H1 (cell line): ENCODE measurements around the gene CAMK2G. TPM values are rescaled to one million over a fixed set of nuclear protein-coding genes. Genes with fewer than 3 reads are reported as not detected.
"Not testable (repeated sequence)": the region's sequence is repeated elsewhere in the genome, so short reads cannot be mapped to it uniquely, and the experiment has no call there.

Source experiments
- CTCF ChIA-PET: fragments of 300-600 bp; sonication (Branson Sonifier 250); formaldehyde crosslinking; loops from one replicate; lab custom pipeline; 2021; ENCODE audit not compliant: partially characterized antibody; lab: Charles Lee
- POLR2A ChIA-PET: fragments of 300-600 bp; sonication (Branson Sonifier 250); formaldehyde crosslinking; loops from one replicate; lab custom pipeline; 2021; ENCODE audit warnings: inconsistent platforms; ENCODE audit not compliant: partially characterized antibody; lab: Charles Lee
- DNase-seq, 2 experiments: peaks; one replicate each; pipeline versions ENCODE4 v3.0.0 to v3.0.0-alpha.2; 2010 to 2022; ENCODE audit warnings: low spot score in 2 of 2, low read depth in 1 of 2, mixed read lengths in 1 of 2
- FAIRE-seq: peaks from 2 replicates; lab custom pipeline; 2011; peaks lifted over from hg19 to GRCh38; lab: Jason Lieb, UNC
- H2AFZ ChIP-seq: 2 replicates; pipeline ENCODE4 v1.8.1; 2012; ENCODE audit warnings: low read length, inconsistent platforms
- H2AK5ac ChIP-seq: 2 replicates; pipeline ENCODE4 v1.6.1; 2013; ENCODE audit warnings: low read depth, low read length
- H2BK120ac ChIP-seq: replicated peaks from 2 replicates; pipeline ENCODE3; 2013; ENCODE audit warnings: low read depth, low read length, inconsistent platforms
- H2BK12ac ChIP-seq: 2 replicates; pipeline ENCODE4 v1.6.1; 2013; ENCODE audit warnings: low read depth, low read length
- H2BK15ac ChIP-seq: 2 replicates; pipeline ENCODE4 v1.6.1; 2013; ENCODE audit warnings: low read length
- H2BK20ac ChIP-seq: 2 replicates; pipeline ENCODE4 v1.6.1; 2013; ENCODE audit warnings: low read length
- H2BK5ac ChIP-seq: 2 replicates; pipeline ENCODE4 v1.6.1; 2013; ENCODE audit warnings: low read depth, low read length
- H3K14ac ChIP-seq: 2 replicates; pipeline ENCODE4 v1.6.1; 2013; ENCODE audit warnings: inconsistent platforms; ENCODE audit not compliant: insufficient read length
- H3K18ac ChIP-seq: 2 replicates; pipeline ENCODE4 v1.6.1; 2013; ENCODE audit warnings: low read length; ENCODE audit errors: extremely low read depth
- H3K23ac ChIP-seq: 2 replicates; pipeline ENCODE4 v1.6.1; 2013; ENCODE audit warnings: inconsistent platforms; ENCODE audit not compliant: insufficient read length
- H3K23me2 ChIP-seq: 2 replicates; pipeline ENCODE4 v1.6.1; 2013; ENCODE audit warnings: low read depth, low read length
- H3K27ac ChIP-seq: 2 replicates; pipeline ENCODE4 v1.6.1; 2011; ENCODE audit warnings: low read depth, low read length, inconsistent platforms
- H3K27me3 ChIP-seq, 4 experiments: replicated peaks in 1 of 4; 1 replicate in 1 of 4; 2 replicates in 3 of 4; pipeline versions ENCODE4 v1.6.1 to v1.8.1; 2011 to 2013; ENCODE audit warnings: low read length in 3 of 4, mild to moderate bottlenecking in 3 of 4, inconsistent platforms in 2 of 4, mixed read lengths in 2 of 4, moderate library complexity in 1 of 4; ENCODE audit not compliant: control insufficient read depth in 3 of 4, insufficient read depth in 3 of 4; ENCODE audit errors: extremely low read depth in 1 of 4
- H3K36me3 ChIP-seq, 4 experiments: 2 replicates each; pipeline versions ENCODE4 v1.6.1 to v1.8.1; 2011 to 2013; ENCODE audit warnings: mild to moderate bottlenecking in 4 of 4, low read length in 3 of 4, moderate library complexity in 2 of 4, control low read depth in 1 of 4, inconsistent platforms in 1 of 4; ENCODE audit not compliant: insufficient read depth in 4 of 4, control insufficient read depth in 2 of 4
- H3K4ac ChIP-seq: replicated peaks from 2 replicates; pipeline ENCODE3; 2013; ENCODE audit warnings: low read length, low read depth, mixed read lengths, inconsistent platforms; ENCODE audit not compliant: insufficient read length
- H3K4me1 ChIP-seq, 4 experiments: replicated peaks in 1 of 4; 1 replicate in 1 of 4; 2 replicates in 3 of 4; pipeline versions ENCODE4 v1.6.1 to v1.8.1; 2011 to 2013; ENCODE audit warnings: low read length in 3 of 4, inconsistent platforms in 2 of 4, mixed read lengths in 1 of 4; ENCODE audit not compliant: insufficient read depth in 4 of 4, control insufficient read depth in 3 of 4
- H3K4me2 ChIP-seq, 2 experiments: 2 replicates each; pipeline versions ENCODE4 v1.6.1 to v1.8.1; 2011 to 2013; ENCODE audit warnings: low read depth in 2 of 2, low read length in 2 of 2, control low read depth in 1 of 2, inconsistent platforms in 1 of 2, mild to moderate bottlenecking in 1 of 2; ENCODE audit not compliant: insufficient read depth in 1 of 2
- H3K4me3 ChIP-seq, 4 experiments: fragments of 200-600, 300-600 bp in 1 of 4; sonication (generic), shearing (Covaris generic), sonication (Bioruptor Twin) in 1 of 4; 2 replicates each; pipeline versions ENCODE4 v1.5.1 to v1.8.1; 2011 to 2016; ENCODE audit warnings: low read length in 4 of 4, low read depth in 3 of 4, control low read depth in 2 of 4, inconsistent platforms in 2 of 4, mild to moderate bottlenecking in 2 of 4, mixed read lengths in 1 of 4, moderate library complexity in 1 of 4; ENCODE audit not compliant: insufficient read depth in 2 of 4; ENCODE audit errors: extremely low read depth in 1 of 4
- H3K56ac ChIP-seq: replicated peaks from 2 replicates; pipeline ENCODE3; 2013; ENCODE audit warnings: low read depth, mild to moderate bottlenecking, mixed read lengths, low read length, inconsistent platforms; ENCODE audit not compliant: insufficient read length
- H3K79me1 ChIP-seq: 2 replicates; pipeline ENCODE4 v1.6.1; 2013; ENCODE audit warnings: low read depth, low read length, control low read depth
- H3K79me2 ChIP-seq, 2 experiments: 2 replicates each; pipeline versions ENCODE4 v1.6.1 to v1.8.1; 2012 to 2013; ENCODE audit warnings: low read length in 2 of 2, mild to moderate bottlenecking in 2 of 2, inconsistent platforms in 1 of 2; ENCODE audit not compliant: insufficient read depth in 2 of 2, control insufficient read depth in 1 of 2
- H3K9ac ChIP-seq, 4 experiments: replicated peaks in 1 of 4; 1 replicate in 1 of 4; 2 replicates in 3 of 4; pipeline versions ENCODE4 v1.6.1 to v1.8.1; 2011 to 2013; ENCODE audit warnings: low read depth in 3 of 4, low read length in 3 of 4, control low read depth in 2 of 4, mild to moderate bottlenecking in 2 of 4, moderate library complexity in 2 of 4, inconsistent platforms in 1 of 4; ENCODE audit errors: extremely low read depth in 1 of 4
- H3K9me3 ChIP-seq, 2 experiments: 2 replicates each; pipeline versions ENCODE4 v1.6.1 to v1.8.1; 2012 to 2013; ENCODE audit warnings: mild to moderate bottlenecking in 2 of 2, moderate library complexity in 2 of 2, control low read depth in 1 of 2, inconsistent platforms in 1 of 2, low read depth in 1 of 2, low read length in 1 of 2, mixed read lengths in 1 of 2; ENCODE audit not compliant: insufficient read depth in 2 of 2
- H4K20me1 ChIP-seq, 2 experiments: replicated peaks in 1 of 2; 2 replicates each; pipeline versions ENCODE3 to v1.8.1; 2011 to 2013; ENCODE audit warnings: inconsistent platforms in 2 of 2, low read length in 2 of 2, mild to moderate bottlenecking in 1 of 2; ENCODE audit not compliant: insufficient read depth in 2 of 2, control insufficient read depth in 1 of 2
- H4K5ac ChIP-seq: 2 replicates; pipeline ENCODE4 v1.6.1; 2013; ENCODE audit warnings: low read length, low read depth, mixed read lengths, inconsistent platforms; ENCODE audit not compliant: insufficient read length
- H4K8ac ChIP-seq: 2 replicates; pipeline ENCODE4 v1.8.0; 2013; ENCODE audit warnings: mild to moderate bottlenecking, moderate library complexity, low read length, inconsistent platforms; ENCODE audit not compliant: insufficient read depth; ENCODE audit errors: extremely low read depth
- H4K91ac ChIP-seq: replicated peaks from 2 replicates; pipeline ENCODE3; 2013; ENCODE audit warnings: low read length, mixed read lengths, inconsistent platforms; ENCODE audit not compliant: insufficient read length
- WGBS, 2 experiments: shearing (Covaris generic) in 1 of 2; methylation state at CpG; one replicate each; pipeline versions ENCODE4 v1.1.6 to v1.1.7; 2013 to 2015; ENCODE audit warnings: low lambda C conversion rate in 2 of 2, mixed read lengths in 2 of 2, inconsistent platforms in 1 of 2, low coverage in 1 of 2, missing lambda C conversion rate in 1 of 2; ENCODE audit not compliant: insufficient replicate concordance in 2 of 2, insufficient coverage in 1 of 2, insufficient read length in 1 of 2; ENCODE audit errors: extremely low coverage in 1 of 2, missing lambda C conversion rate in 1 of 2; 5-methylcytosine and 5-hydroxymethylcytosine counted together
- polyA plus RNA-seq, 7 experiments: library from polyadenylated mRNA; depleted of rRNA in 3 of 7; stranded (reverse) in 5 of 7; unstranded in 2 of 7; fragments of >200 nt in 5 of 7; fragments of 200-250 nt in 2 of 7; gene quantifications; 1 replicate in 5 of 7; 2 replicates in 1 of 7; 4 replicates in 1 of 7; pipeline versions ENCODE4 v1.2.1 to v1.2.3, GENCODE V29; 2011 to 2013; ENCODE audit warnings: missing spikeins in 2 of 7, mixed read lengths in 2 of 7
- total RNA-seq: library from RNA; stranded (reverse); fragmentation: NEBNext Ultra II Directional; extraction: Animal tissue kit (Norgen Biotek cat#: 25700); gene quantifications from 2 replicates; pipeline ENCODE4 v1.2.1, GENCODE V29; 2021

Gene CAMK2G
- total and polyA plus RNA-seq, 2 of the 8 experiments (the other 6 are each of a cell fraction or from before 2014, with no cell fraction given): 28.9 to 31.7 TPM

DNA sequence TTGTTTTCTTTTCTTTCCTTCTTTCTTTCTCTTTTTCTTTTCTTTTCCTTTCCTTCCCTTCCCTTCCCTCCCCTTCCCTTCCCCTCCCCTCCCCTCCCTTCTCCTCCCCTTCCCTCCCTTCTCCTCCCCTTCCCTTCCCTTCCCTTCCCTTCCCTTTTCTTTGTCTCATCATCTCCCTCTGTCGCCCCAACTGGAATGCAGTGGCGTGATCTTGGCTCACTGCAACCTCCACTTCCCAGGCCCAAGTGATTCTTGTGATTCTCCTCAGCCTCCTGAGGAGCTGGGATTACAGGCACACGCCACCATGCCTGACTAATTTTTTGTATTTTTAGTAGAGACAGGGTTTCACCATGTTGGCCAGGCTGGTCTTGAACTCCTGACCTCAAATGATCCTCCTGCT is 15.1 kb upstream of the CAMK2G start:
- not testable (repeated sequence) for H3K4me1 ChIP-seq, H3K18ac ChIP-seq
- POLR2A ChIA-PET: interaction anchor here (0.8 to 3.9 kb wide), 6 partner anchors 11 to 187 kb away, joined by 3 to 29 read pairs (median 4); no protein-coding TSS in a partner anchor

More for the DNA sequence above, 15.1 kb upstream of the CAMK2G start:
- CTCF ChIA-PET: interaction anchor here (0.7 to 27.0 kb wide), 15 partner anchors 10 to 234 kb away, joined by 3 to 681 read pairs (median 4); partner anchors contain the start of gene PLAU
- not testable (repeated sequence) for H3K79me1 ChIP-seq, H3K4me2 ChIP-seq, H2BK5ac ChIP-seq, H4K8ac ChIP-seq, H2BK20ac ChIP-seq, H3K27me3 ChIP-seq, H4K20me1 ChIP-seq, H3K23me2 ChIP-seq, H3K9me3 ChIP-seq, FAIRE-seq, H3K4ac ChIP-seq, H3K36me3 ChIP-seq, H2BK120ac ChIP-seq, H2AFZ ChIP-seq, H3K56ac ChIP-seq, H4K5ac ChIP-seq, H2AK5ac ChIP-seq, H3K9ac ChIP-seq, H3K79me2 ChIP-seq, DNase-seq, H3K27ac ChIP-seq, H3K4me3 ChIP-seq, H2BK15ac ChIP-seq, H3K14ac ChIP-seq, H3K23ac ChIP-seq, H2BK12ac ChIP-seq, H4K91ac ChIP-seq
- WGBS, 2 experiments: 67% methylated on average over 3 of the region's 3 CpGs; no CpG with 5 or more reads in 1 of the 2 experiments
